OCI-LY1 (cell line): ENCODE data around the gene NUP37.

Experiments used
- EZH2 ChIP-seq: fragments of 200-600 bp; sonication (generic), shearing (Covaris generic); IDR thresholded peaks from 2 replicates; pipeline ENCODE4 v1.8.0; 2017; ENCODE audit warnings: borderline replicate concordance, mixed run types, mild to moderate bottlenecking, antibody characterized with exemption, low read length, moderate library complexity, mixed read lengths
- TF ChIP-seq, protein P1 (sequence below): fragments of 200-600 bp; sonication (generic), shearing (Covaris generic); IDR thresholded peaks from 2 replicates; pipeline ENCODE4 v1.5.1; 2017; ENCODE audit warnings: mild to moderate bottlenecking, antibody characterized with exemption, low read length, moderate library complexity, mixed read lengths

DNA sequence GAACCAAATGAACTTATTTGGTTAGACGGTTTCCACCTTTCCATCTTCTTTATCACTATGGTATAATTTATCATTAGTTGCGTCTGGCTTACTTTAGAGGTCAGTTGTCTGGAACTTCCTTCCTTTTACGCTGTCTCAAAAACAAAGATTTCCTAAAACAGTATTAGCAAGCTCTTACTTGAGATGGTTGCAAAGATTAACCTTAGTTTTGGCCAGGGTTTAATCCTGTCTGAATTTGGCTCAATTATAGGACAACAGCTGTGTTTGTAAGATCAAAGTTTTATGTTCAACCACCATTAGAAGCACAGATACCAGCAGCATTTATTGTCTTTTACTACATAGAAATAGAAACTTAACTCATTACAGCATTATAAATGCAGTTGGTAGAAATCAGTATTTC is 50.2 kb downstream of the NUP37 start:
- TF ChIP-seq, protein P1, sequence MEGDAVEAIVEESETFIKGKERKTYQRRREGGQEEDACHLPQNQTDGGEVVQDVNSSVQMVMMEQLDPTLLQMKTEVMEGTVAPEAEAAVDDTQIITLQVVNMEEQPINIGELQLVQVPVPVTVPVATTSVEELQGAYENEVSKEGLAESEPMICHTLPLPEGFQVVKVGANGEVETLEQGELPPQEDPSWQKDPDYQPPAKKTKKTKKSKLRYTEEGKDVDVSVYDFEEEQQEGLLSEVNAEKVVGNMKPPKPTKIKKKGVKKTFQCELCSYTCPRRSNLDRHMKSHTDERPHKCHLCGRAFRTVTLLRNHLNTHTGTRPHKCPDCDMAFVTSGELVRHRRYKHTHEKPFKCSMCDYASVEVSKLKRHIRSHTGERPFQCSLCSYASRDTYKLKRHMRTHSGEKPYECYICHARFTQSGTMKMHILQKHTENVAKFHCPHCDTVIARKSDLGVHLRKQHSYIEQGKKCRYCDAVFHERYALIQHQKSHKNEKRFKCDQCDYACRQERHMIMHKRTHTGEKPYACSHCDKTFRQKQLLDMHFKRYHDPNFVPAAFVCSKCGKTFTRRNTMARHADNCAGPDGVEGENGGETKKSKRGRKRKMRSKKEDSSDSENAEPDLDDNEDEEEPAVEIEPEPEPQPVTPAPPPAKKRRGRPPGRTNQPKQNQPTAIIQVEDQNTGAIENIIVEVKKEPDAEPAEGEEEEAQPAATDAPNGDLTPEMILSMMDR, result no peak
- TF ChIP-seq EZH2, result no peak
